Fibroblast of lung (primary cell): Measurements from ENCODE around the gene PDCD7.

ENCODE experiments used
- EZH2 ChIP-seq: IDR thresholded peaks from 2 replicates; pipeline ENCODE4 v1.5.1; 2012; ENCODE audit warnings: low read length, control low read depth, mild to moderate bottlenecking; ENCODE audit errors: missing control alignments
- TF ChIP-seq, protein P1 (sequence below), 2 donors: IDR thresholded peaks in 1 of 2; conservative IDR thresholded peaks in 1 of 2; 1 replicate in 1 of 2; 2 replicates in 1 of 2; pipeline ENCODE4 v1.5.1; 2011 to 2012; ENCODE audit warnings: low read length in 2 of 2, control low read depth in 1 of 2, inconsistent platforms in 1 of 2, low read depth in 1 of 2, mild to moderate bottlenecking in 1 of 2

DNA sequence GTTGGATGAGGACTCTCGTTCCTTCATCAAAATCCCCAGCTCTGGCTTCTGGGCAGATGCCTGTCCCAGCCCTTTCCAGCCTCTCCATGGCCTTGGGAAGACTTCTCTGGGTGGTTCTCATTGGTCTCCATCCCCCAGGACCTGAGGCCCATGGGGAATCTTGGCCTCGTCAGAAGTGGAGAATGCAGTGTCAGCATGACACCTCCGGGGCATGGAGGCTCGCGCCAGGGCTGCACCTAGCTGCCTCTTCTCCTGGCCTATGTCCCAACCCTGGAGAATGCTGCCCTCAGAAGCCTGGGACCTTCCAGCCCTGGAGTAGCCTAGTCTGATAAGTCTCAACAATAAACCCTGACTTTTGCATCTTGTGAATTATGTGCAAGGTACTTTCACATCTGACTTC, 54.0 kb downstream of the PDCD7 start:
- TF ChIP-seq, protein P1, sequence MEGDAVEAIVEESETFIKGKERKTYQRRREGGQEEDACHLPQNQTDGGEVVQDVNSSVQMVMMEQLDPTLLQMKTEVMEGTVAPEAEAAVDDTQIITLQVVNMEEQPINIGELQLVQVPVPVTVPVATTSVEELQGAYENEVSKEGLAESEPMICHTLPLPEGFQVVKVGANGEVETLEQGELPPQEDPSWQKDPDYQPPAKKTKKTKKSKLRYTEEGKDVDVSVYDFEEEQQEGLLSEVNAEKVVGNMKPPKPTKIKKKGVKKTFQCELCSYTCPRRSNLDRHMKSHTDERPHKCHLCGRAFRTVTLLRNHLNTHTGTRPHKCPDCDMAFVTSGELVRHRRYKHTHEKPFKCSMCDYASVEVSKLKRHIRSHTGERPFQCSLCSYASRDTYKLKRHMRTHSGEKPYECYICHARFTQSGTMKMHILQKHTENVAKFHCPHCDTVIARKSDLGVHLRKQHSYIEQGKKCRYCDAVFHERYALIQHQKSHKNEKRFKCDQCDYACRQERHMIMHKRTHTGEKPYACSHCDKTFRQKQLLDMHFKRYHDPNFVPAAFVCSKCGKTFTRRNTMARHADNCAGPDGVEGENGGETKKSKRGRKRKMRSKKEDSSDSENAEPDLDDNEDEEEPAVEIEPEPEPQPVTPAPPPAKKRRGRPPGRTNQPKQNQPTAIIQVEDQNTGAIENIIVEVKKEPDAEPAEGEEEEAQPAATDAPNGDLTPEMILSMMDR (conservative IDR thresholded peaks at IDR 0.05 in 1 of 2, IDR thresholded peaks at IDR 0.05 in 1 of 2; ENCODE audit: low read depth in 1 of 2, low read length in 2 of 2) = no peak
- TF ChIP-seq EZH2 = no peak
